DND-41 (cell line): Measurements from ENCODE around the gene GALR3.

ENCODE experiments used
- ATAC-seq: fragments of 200-7000 bp; cut with Tn5 transposase; 3 replicates; pipeline ENCODE4 v1.9.1; 2021; ENCODE audit warnings: low read depth; ENCODE audit not compliant: insufficient read depth
- DNase-seq: peaks from one replicate; pipeline ENCODE4 v3.0.0-alpha.2; 2020
- H2AFZ ChIP-seq: 2 replicates; pipeline ENCODE4 v1.6.0; 2012; ENCODE audit warnings: low read depth, low read length
- H3K27ac ChIP-seq: 2 replicates; pipeline ENCODE4 v1.5.1; 2012; ENCODE audit warnings: low read length, inconsistent platforms
- H3K27me3 ChIP-seq: fragments of 200-600 bp; sonication (generic); 2 replicates; pipeline ENCODE4 v1.6.0; 2012; ENCODE audit warnings: low read length, mild to moderate bottlenecking, inconsistent platforms; ENCODE audit not compliant: insufficient read depth, poor library complexity
- H3K36me3 ChIP-seq: 2 replicates; pipeline ENCODE4 v1.5.1; 2012; ENCODE audit warnings: low read length, inconsistent platforms; ENCODE audit not compliant: insufficient read depth
- H3K4me1 ChIP-seq: 2 replicates; pipeline ENCODE4 v1.5.1; 2012; ENCODE audit warnings: mild to moderate bottlenecking, low read length; ENCODE audit not compliant: insufficient read depth
- H3K4me2 ChIP-seq: 2 replicates; pipeline ENCODE4 v1.6.0; 2012; ENCODE audit warnings: mild to moderate bottlenecking, moderate library complexity, low read length, inconsistent platforms; ENCODE audit not compliant: insufficient read depth
- H3K4me3 ChIP-seq, 2 experiments: fragments of 200-600 bp in 1 of 2; shearing (Covaris generic) in 1 of 2; 2 replicates each; pipeline ENCODE4 v1.5.1; 2012 to 2016; ENCODE audit warnings: inconsistent platforms in 2 of 2, low read length in 2 of 2, mild to moderate bottlenecking in 2 of 2, low read depth in 1 of 2, moderate library complexity in 1 of 2
- H3K79me2 ChIP-seq: 2 replicates; pipeline ENCODE4 v1.6.0; 2012; ENCODE audit warnings: low read length, inconsistent platforms; ENCODE audit not compliant: insufficient read depth
- H3K9ac ChIP-seq: 2 replicates; pipeline ENCODE4 v1.6.0; 2012; ENCODE audit warnings: low read depth, mild to moderate bottlenecking, inconsistent platforms, low read length, moderate library complexity
- H3K9me3 ChIP-seq: 2 replicates; pipeline ENCODE4 v1.5.1; 2012; ENCODE audit warnings: low read length, moderate library complexity, mild to moderate bottlenecking, inconsistent platforms; ENCODE audit not compliant: insufficient read depth, severe bottlenecking
- H4K20me1 ChIP-seq: 2 replicates; pipeline ENCODE4 v1.6.0; 2012; ENCODE audit warnings: low read length; ENCODE audit not compliant: insufficient read depth
- EZH2 ChIP-seq: IDR thresholded peaks from 3 replicates; pipeline ENCODE4 v1.6.1; 2012; ENCODE audit warnings: borderline replicate concordance, low read depth, mild to moderate bottlenecking, moderate library complexity, low read length, inconsistent platforms; ENCODE audit not compliant: severe bottlenecking
- TF ChIP-seq, protein P1 (sequence below): IDR thresholded peaks from 2 replicates; pipeline ENCODE4 v1.5.1; 2012; ENCODE audit warnings: borderline replicate concordance, low read length, moderate library complexity, mild to moderate bottlenecking; ENCODE audit not compliant: poor library complexity, severe bottlenecking; ENCODE audit errors: extremely low read depth

GALR3 gene

DNA sequence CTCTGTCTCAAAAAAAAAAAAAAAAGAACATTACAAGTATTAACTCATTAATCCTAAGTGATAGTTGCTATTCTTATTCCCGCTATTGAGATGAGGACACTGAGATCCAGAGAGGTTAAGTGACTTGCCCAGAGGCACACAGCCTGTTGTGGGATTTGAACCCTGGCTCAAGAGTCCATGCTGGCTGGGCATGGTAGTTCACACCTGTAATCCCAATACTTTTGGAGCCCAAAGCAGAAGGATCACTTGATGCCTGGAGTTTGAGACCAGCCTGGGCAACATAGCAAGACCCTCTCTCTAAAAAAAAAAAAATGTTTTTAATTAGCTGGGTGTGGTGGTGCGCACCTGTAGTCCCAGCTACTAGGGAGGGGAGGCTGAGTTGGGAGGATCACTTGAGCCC, 11.3 kb upstream of the GALR3 start:
- H4K20me1 ChIP-seq, result peaks cover 3% of the 10 kb centered on the region; the same call in 1 of the 2 replicates
- TF ChIP-seq, protein P1, sequence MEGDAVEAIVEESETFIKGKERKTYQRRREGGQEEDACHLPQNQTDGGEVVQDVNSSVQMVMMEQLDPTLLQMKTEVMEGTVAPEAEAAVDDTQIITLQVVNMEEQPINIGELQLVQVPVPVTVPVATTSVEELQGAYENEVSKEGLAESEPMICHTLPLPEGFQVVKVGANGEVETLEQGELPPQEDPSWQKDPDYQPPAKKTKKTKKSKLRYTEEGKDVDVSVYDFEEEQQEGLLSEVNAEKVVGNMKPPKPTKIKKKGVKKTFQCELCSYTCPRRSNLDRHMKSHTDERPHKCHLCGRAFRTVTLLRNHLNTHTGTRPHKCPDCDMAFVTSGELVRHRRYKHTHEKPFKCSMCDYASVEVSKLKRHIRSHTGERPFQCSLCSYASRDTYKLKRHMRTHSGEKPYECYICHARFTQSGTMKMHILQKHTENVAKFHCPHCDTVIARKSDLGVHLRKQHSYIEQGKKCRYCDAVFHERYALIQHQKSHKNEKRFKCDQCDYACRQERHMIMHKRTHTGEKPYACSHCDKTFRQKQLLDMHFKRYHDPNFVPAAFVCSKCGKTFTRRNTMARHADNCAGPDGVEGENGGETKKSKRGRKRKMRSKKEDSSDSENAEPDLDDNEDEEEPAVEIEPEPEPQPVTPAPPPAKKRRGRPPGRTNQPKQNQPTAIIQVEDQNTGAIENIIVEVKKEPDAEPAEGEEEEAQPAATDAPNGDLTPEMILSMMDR, result no peak
- TF ChIP-seq EZH2, result no peak
- peaks cover 29% of the 10 kb centered on the region for H3K79me2 ChIP-seq
- H3K27ac ChIP-seq, result no peak overlapping the region
- DNase-seq (no peak), ATAC-seq (no peak)
- H2AFZ ChIP-seq, result no peak overlapping the region
- H3K4me1 ChIP-seq, result peaks cover 21% of the 10 kb centered on the region
- no peak overlapping the region for H3K4me2 ChIP-seq
- no peak overlapping the region for H3K9ac ChIP-seq
- no peak overlapping the region for H3K4me3 ChIP-seq
- H3K27me3 ChIP-seq, result no peaks in the 10 kb centered on the region
- peaks cover 44% of the 10 kb centered on the region for H3K36me3 ChIP-seq
- no peaks in the 10 kb centered on the region for H3K9me3 ChIP-seq

- Histone ChIP-seq H3K4me3 (no peak overlapping the region), H3K9ac (no peak overlapping the region), H3K4me1 (peaks cover 28% of the 10 kb centered on the region), H3K27ac (no peak overlapping the region), H4K20me1 (peaks cover 3% of the 10 kb centered on the region; the same call in 1 of the 2 replicates), H3K9me3 (no peaks in the 10 kb centered on the region), H2AFZ (no peak overlapping the region), H3K36me3 (peaks cover 44% of the 10 kb centered on the region), H3K4me2 (no peak overlapping the region), H3K27me3 (no peaks in the 10 kb centered on the region), H3K79me2 (peaks cover 22% of the 10 kb centered on the region)
- DNase-seq, result no peak
- TF ChIP-seq, protein P1, result no peak
- no peak for TF ChIP-seq EZH2
- ATAC-seq, result no peak
Measured at GRCh38 chr22:37812869-37813678, 10.1 kb upstream of the GALR3 start.

GRCh38 chr22:37815593-37815992, 7.6 kb upstream of the GALR3 start:
- Histone ChIP-seq H3K27me3 (no peaks in the 10 kb centered on the region), H3K36me3 (peaks cover 40% of the 10 kb centered on the region), H3K27ac (no peak overlapping the region), H3K4me1 (peaks cover 7% of the 10 kb centered on the region), H3K9ac (no peak overlapping the region), H3K9me3 (no peaks in the 10 kb centered on the region), H2AFZ (no peak overlapping the region), H3K79me2 (0 out of 2 replicates have a peak, but pooled peaks cover 4% of the 10 kb centered on the region), H3K4me2 (no peak overlapping the region), H3K4me3 (no peak overlapping the region), H4K20me1 (no peaks in the 10 kb centered on the region; the same call in 1 of the 2 replicates)
- no peak for TF ChIP-seq EZH2
- TF ChIP-seq, protein P1, result no peak
- DNase-seq, result no peak
- ATAC-seq, result no peak
